Stimulated activated CD8-positive, alpha-beta memory T cell treated with anti-CD3 and anti-CD28 coated beads, Interleukin-7, amount 100 ng/mL, for 4 hours (primary cell): ENCODE results near the gene TMED1.

Experiments
- DNase-seq, 2 donors: peaks; one replicate each; pipeline ENCODE4 v3.0.0-alpha.2; 2020; ENCODE audit warnings: low read depth in 2 of 2

Gene TMED1

DNA sequence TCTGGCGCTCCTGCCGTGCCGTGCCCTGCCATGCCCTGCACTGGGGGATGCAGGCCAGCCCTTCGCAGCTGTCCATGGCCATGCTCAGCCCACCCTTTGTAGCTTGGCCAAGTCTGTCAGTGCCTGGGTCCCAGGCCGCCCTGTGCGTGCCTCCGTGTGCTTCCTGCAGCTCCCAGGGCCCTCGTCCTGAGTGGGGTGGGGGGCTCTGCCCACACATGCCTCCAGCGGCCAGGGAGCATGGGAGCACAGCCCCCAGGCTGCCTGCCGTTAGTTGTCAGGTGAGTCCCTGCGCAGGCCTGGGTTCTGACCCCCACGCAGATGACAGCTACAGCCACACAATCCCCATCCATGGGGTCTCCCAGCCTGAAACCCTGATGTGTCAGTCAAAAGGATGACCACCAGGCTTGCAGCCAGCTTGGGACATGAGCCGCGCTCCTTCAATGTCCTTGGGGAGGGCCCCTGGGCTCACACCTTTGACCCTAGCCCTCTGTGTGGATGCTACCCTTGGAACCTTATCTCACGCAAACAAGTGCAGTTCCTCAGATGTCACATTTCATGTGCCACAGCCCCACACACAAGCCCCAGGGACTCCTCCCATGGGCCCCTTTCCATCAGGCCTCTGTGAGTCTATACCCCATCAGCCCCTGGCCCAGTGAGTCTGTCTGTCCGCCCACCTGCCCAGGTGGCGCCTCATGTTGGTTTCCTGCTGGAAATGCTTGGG lies 24.5 kb downstream of the TMED1 start:
- no peak for DNase-seq

DNA sequence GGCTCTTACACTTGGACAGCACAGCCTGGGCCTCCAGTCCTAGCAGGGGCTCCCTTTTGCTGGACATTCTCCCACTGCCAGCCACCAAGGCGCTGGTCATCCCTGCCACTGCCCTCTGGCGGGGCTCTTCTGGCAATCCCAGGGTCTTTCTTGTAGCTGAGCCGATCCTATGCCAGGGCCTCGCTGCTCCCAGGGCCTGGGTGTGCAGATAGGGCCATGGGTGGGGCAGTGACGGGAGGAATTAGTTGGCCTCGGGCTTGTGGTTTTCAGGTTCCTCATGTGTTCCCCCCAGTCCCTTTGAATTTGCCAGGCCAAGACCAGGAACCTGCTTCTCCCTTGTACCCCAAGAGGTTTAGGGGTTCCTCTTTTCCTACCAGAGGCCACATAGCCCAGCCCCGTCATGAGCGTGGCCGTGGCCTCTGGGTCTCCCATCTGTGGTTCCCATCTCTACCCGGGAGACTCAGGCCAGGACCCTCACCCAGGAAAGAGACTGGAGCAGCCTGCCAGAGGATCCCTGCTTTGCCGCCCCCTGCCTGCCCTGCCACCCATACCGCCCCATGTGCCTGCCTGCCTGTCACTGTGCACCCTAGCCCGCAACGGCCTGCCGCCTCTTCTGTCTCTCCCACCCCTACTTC lies 26.2 kb downstream of the TMED1 start:
- no peak for DNase-seq

DNA sequence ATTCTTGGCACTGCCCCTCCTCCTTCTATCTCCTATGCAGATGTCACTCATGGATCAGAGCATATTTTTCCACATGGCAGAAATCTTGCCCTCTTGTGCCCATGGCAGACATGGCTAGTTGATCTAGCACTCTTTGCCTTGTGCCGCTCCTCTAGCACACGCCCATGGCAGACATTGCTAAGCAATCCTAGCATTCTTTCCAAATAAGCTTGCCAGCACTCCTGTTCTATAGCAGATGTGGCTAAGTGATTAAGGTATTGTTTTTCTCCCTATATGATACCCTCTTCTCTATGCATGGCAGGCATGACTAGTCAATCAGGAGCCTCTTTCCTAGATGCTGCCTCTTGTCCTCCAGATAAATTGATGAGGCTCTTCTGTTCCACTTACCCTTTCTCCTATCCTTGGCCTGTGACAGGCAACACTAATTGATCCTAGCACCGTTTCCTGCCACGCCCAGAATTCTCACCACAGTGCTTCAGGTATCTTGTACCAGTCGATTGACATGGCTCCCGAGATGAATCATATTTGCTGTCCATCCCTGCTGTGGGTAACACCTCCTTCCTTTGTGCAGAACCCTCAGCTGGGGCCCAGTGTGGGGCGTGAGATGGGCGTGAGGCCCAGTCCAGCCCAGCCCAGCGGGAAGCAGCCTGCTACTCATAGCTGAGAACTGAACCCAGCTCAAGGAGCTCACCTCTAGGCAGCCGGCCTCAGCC lies 26.9 kb downstream of the TMED1 start:
- no peak for DNase-seq

DNA sequence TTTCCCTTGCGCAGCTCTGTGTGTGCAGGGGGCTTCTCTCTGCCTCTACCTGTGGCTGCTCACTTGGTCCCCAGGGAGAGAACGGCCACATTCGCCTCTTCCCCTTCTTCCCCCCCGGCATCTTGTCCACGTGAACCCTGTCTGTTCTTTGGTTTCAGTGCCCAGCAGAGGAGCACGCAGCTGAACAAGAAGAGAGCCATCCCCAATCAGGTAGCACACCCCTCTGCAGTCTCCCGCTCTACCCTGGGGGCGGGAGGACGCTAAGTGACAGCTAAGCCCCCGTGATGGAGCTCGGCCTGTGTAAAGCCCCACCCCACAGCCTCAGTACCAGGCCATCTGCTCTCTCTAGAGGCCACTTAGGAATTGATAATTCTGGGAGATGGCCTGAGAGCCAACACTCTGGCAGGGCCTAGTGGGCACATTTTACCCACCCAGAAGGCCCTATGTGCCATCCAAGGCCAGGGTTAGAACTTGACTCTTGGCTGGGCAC lies 30.2 kb downstream of the TMED1 start:
- no peak for DNase-seq

DNA sequence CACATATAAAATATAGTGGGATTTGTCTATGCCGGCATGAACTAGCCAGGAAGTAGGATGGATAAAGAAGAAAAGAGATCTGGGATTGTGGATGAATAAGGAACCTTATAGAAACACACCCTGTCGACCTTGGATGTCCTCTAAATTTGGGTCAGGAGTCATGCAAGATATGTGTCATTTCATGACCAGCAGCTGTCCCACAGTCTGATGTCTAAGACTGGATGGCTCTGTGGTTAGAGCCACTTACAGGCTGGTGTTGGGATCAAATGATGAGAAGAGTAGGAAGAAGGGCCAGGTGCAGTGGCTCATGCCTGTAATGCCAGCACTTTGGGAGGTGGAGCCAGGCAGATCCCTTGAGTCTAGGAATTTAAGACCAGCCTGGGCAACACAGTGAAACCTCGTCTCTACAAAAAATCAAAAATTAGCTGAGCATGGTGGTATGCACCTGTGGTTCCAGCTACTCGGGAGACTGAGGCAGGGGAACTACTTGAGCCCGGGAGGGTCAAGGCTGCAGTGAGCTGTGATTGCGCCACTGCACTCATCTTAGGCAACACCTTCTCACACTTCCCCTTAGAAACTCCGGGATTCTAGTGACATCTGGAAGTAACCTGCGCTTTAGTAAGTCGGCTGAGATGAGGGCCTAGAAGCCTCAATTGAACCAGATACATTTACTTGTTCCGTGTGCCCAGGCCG lies 30.8 kb downstream of the TMED1 start:
- DNase-seq = no peak

DNA sequence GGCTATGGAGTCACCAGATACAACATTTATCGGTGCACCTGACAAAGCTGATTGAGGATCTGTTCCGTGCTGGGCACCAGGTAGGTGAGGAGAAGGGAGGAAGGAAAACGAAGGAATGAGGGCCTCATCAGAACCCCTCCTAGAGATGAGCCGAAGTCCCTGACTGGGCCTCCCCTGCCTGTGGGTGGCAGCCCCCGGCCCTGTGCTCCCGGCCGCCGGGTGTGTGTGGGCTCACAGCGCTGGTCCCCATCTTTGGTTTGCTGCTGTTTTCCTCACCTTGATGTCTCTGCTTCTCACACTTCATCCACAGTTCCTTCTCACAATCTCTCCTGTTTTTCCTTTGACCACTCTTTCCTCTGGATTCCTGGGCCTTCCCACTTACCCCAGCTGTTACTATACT lies 32.8 kb downstream of the TMED1 start:
- DNase-seq = no peak

DNA sequence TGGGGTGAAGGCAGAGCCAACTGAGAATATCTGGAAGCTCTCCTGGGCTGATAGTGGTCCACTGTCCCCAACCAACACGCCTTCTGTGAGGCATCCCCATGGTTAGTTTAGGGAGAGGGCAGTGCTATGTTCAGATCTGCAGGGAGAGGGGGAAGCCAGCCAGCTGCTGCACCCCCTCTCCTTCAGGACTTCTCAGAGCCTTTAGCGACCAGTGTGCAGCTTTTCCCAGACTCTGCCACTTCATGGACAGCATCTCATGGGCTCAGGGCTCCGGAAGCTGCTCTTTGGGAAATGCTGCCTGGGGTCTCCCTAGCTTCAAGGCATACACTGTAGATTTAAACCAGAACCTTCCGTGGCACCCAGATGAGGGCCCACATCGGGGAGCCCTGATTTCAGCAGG lies 33.5 kb downstream of the TMED1 start:
- DNase-seq = no peak

DNA sequence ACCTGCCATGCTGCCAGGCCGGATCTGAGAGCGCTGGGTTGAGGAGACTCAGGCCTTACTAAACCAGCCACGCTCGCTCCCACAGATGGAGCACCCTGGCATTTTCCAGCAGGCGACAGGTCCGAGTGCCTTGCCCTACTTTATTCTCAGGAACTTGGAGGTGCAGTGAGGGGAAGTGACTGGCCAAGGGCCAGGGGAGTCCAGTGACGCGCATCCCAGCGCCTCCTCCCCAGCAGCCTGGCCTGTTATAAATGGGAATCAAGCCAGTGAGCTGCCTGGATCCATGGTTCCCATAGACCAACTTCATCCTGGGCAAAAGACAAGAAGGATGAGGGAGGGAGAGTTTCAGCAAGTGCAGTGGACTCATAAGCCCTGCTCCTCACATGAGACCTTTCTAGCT lies 35.5 kb downstream of the TMED1 start:
- DNase-seq = no peak

DNA sequence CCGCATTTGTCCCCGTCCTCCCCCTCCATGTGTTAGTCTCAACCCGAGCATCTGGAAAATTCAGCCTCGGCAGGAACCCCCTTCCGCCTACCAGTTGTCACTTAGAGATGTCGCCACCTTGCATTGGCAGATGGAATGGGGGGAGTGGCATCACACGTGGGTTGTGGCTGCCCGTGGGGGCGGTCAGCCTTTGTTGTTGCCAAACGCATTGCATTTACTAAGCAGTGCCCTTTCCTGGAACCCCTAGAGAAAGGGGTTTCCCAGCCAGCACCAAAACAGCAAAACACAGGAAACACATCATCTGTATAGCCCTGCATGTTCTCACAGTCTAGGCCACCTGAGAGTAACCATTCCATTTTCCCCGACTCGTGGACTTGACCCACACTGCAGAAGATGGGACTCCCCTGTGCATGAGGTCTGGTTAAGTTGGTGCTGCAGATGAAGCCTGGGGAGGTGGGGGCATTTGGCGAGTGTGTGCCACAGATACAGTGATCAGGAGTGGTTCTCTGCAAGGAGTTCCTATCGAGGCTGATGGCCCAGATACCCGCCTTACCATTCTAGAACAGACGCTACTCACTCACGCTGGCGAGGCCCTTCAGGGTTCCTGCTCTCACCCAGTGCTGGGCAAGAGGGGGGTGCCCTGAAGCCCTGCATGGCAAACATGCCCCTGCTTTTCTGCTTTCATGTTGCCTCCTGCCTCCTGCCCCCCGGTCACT lies 38.3 kb downstream of the TMED1 start:
- DNase-seq = peak; percentile 92 to 94

DNA sequence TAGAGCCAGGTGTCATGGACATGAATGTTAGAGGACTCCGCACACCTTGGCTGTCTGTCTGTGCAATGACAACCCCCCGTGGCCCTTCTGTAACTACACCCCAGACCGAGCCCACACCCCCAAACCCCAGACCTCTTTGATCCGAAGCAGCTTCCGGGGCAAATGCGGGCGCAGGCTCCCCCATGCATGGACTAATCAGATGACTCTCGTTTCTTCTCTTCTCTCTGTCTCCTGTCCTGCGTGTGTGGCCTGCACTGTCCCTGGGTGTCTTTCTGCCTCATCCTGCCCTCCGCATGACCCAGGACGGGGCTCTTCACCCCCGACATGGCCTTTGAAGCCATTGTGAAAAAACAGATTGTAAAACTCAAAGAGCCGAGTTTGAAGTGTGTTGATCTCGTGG lies 38.9 kb downstream of the TMED1 start:
- DNase-seq = peak; percentile 27 to 47

DNA sequence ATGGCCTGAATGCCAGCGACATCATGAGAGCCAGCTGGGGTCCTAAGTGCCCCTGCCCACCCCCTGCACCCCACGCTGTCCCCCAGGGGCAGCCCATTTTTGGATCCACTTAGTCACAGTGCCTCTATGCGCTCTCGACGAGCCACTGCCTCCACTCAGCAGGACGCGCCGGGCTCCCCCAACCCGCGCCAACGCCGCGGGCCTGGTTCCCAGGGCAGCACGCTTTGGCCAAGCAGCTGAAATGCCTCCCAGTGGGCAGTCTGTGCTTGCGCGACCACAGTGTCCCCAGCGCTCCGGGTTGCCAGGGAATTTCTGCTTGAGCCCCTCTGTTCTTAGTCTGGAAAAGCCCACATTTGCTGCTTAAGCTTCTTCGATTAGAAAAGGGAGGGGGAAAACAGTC lies 39.4 kb downstream of the TMED1 start:
- no peak for DNase-seq

DNA sequence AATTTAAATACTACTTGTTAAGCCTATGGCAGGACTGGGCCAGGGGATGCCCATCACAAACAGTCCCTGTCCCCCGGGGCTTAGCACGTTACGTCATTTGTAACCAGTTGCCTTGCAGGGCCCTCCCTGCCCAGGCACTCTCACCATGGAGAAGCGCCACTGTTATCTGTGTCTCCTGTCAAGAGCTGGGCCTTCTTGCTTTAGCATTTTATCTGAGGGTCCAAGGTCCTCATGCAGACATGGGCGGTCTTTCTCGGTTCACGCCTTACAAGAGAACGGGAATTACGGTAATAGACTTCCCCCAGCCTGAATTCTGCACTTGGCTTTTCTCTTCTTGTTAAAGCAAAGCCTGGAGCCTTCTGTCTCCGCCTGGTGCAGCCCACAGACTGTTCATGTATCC lies 46.1 kb downstream of the TMED1 start:
- no peak for DNase-seq

DNA sequence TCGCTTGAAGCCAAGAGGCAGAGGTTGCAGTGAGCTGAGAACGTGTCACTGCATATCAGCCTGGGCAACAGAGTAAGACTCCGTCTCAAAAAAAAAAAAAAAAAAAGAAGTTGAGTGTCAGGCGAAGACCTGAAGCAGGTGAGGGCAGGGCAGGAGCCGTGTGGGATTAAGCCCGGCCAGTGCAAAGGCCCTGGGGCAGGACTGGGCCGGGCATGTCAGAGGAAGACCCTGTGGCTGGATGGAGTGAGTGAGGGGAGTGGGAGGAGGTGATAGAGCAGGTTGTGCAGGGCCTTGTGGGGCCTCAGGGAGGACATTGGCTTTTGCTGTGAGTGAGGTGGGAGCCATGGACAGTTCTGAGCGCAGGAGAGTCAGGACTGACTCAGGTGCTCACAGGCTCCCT lies 47.9 kb downstream of the TMED1 start:
- DNase-seq = no peak

DNA sequence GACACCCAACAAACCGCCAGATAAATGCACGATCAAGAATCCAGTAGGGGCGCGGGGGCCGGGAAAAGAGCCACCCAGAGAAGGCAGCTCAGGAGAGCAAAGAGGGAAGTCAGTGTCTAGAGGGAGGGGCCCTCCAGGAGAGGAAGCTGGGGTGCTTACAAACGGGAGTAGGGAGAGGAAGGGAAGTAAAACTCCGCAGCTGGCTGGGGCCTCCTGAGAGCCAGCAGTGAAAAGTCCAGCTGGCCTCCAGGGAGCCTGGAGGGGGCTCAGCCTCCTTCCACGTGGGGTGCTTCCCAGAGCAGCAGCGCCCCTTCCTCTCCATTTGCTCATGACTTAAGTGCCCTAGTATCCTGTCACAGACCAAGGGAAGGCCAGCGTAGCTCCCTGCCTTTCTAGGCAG lies 51.8 kb downstream of the TMED1 start:
- DNase-seq = no peak

DNA sequence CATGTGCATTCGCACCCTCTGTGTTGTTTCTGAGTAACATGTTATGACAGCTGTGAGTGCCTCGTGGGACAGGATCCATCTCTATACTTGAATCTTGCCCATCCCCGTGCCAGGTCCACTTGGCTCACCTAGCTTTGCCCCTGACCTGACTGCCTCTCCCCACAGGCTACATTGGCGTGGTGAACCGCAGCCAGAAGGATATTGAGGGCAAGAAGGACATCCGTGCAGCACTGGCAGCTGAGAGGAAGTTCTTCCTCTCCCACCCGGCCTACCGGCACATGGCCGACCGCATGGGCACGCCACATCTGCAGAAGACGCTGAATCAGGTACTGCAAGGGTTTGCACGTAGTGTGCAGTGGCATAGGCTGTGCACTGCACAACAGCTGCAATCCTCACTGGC lies 53.2 kb downstream of the TMED1 start:
- no peak for DNase-seq
